Spleen (tissue), 7 donors: Measurements from ENCODE around the gene PCF11.

ENCODE experiments used
- POLR2A ChIP-seq, 3 donors: fragments of 450-650 bp; IDR thresholded peaks; one replicate each; pipeline ENCODE4 v1.5.1; 2017; ENCODE audit warnings: antibody characterized with exemption in 3 of 3, mild to moderate bottlenecking in 1 of 3
- POLR2AphosphoS5 ChIP-seq, 3 donors: sonication (generic); formaldehyde crosslinking; IDR thresholded peaks; one replicate each; pipeline ENCODE4 v1.5.1; 2017; ENCODE audit warnings: antibody characterized with exemption in 3 of 3
- TF ChIP-seq, protein P1 (sequence below), 11 experiments: fragments of 200-600 bp in 7 of 11; fragments of 450-650 bp in 4 of 11; sonication (generic) in 4 of 11; IDR thresholded peaks in 8 of 11; conservative IDR thresholded peaks in 3 of 11; 1 replicate in 7 of 11; 2 replicates in 4 of 11; pipeline versions ENCODE4 v1.4.0 to v1.8.0; 2016 to 2021; ENCODE audit warnings: antibody characterized with exemption in 11 of 11, inconsistent platforms in 4 of 11, mild to moderate bottlenecking in 1 of 11
- donor health status: DM: no; HTN: no; CAD: no; lungs with moderate emphysema.
- donor health status: DM: no; HTN: no; CAD: no.
- donor health status: DM: no; HTN: no; CAD: no.

DNA sequence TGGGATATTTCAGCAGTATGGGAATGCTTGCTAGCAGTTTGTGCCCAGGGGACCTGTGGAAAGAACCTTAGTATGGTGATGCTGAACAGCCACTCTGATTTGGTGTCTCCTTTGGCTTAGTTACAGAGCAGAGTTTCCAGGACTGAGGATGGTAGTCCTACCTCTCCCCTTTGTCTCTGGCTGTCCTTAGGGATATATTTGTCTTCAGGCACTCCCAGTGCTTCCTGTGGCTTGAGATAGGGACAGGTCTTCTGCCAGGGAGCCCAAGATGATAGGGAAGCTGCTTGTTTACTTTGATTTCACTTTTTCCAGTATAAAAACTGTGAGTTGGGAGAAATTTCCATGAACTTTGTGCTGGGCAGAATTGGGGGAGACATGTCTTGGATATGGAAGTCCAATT lies 64.8 kb downstream of the PCF11 start:
- TF ChIP-seq POLR2AphosphoS5 (IDR thresholded peaks at IDR 0.05) = no peak
- TF ChIP-seq POLR2A (IDR thresholded peaks at IDR 0.05) = no peak
- TF ChIP-seq, protein P1, sequence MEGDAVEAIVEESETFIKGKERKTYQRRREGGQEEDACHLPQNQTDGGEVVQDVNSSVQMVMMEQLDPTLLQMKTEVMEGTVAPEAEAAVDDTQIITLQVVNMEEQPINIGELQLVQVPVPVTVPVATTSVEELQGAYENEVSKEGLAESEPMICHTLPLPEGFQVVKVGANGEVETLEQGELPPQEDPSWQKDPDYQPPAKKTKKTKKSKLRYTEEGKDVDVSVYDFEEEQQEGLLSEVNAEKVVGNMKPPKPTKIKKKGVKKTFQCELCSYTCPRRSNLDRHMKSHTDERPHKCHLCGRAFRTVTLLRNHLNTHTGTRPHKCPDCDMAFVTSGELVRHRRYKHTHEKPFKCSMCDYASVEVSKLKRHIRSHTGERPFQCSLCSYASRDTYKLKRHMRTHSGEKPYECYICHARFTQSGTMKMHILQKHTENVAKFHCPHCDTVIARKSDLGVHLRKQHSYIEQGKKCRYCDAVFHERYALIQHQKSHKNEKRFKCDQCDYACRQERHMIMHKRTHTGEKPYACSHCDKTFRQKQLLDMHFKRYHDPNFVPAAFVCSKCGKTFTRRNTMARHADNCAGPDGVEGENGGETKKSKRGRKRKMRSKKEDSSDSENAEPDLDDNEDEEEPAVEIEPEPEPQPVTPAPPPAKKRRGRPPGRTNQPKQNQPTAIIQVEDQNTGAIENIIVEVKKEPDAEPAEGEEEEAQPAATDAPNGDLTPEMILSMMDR (IDR thresholded peaks at IDR 0.05 in 8 of 11, conservative IDR thresholded peaks at IDR 0.05 in 3 of 11) = no peak
